Thymus (tissue), 11 donors: ENCODE measurements around the gene RASGRP3. TPM values are rescaled to one million over a fixed set of nuclear protein-coding genes. Genes with fewer than 3 reads are reported as not detected.

Experiments used
- DNase-seq, 9 donors: peaks; one replicate each; pipeline ENCODE4 v3.0.0-alpha.2; 2013; ENCODE audit warnings: low spot score in 9 of 9, low read depth in 6 of 9, missing footprints in 1 of 9
- H3K27ac ChIP-seq, 2 donors: one replicate each; pipeline ENCODE4 v1.5.1; 2013; ENCODE audit warnings: control low read depth in 1 of 2, low read depth in 1 of 2, low read length in 1 of 2, mild to moderate bottlenecking in 1 of 2, moderate library complexity in 1 of 2
- H3K27me3 ChIP-seq, 2 donors: one replicate each; pipeline ENCODE4 v1.5.1; 2013; ENCODE audit warnings: low read length in 1 of 2; ENCODE audit not compliant: control insufficient read depth in 2 of 2, insufficient read depth in 1 of 2
- H3K36me3 ChIP-seq, 2 donors: one replicate each; pipeline ENCODE4 v1.5.1; 2013; ENCODE audit warnings: low read length in 1 of 2, mild to moderate bottlenecking in 1 of 2, moderate library complexity in 1 of 2; ENCODE audit not compliant: control insufficient read depth in 2 of 2, insufficient read depth in 2 of 2
- H3K4me1 ChIP-seq, 2 donors: one replicate each; pipeline ENCODE4 v1.5.1; 2013; ENCODE audit warnings: low read length in 2 of 2; ENCODE audit not compliant: control insufficient read depth in 2 of 2, insufficient read depth in 2 of 2
- H3K4me3 ChIP-seq, 2 donors: one replicate each; pipeline ENCODE4 v1.5.1; 2013; ENCODE audit warnings: low read length in 2 of 2, control low read depth in 1 of 2, mild to moderate bottlenecking in 1 of 2
- H3K9me3 ChIP-seq, 2 donors: one replicate each; pipeline ENCODE4 v1.5.1; 2013; ENCODE audit warnings: low read length in 1 of 2, mild to moderate bottlenecking in 1 of 2; ENCODE audit not compliant: control insufficient read depth in 2 of 2, insufficient read depth in 1 of 2
- WGBS: extraction: QIAGEN DNeasy Blood & Tissue Kit; methylation state at CpG from one replicate; pipeline ENCODE4 v1.1.7; 2013; 5-methylcytosine and 5-hydroxymethylcytosine counted together
- polyA plus RNA-seq: library from polyadenylated mRNA; stranded (reverse); fragments of 200-250 nt; gene quantifications from one replicate; pipeline ENCODE4 v1.2.3, GENCODE V29; 2013
- total RNA-seq: library from RNA; stranded (reverse); fragments of 120-200 nt; gene quantifications from one replicate; pipeline ENCODE4 v1.2.4, GENCODE V29; 2013
- donor health status: healthy.

Gene RASGRP3
- total and polyA plus RNA-seq, 2 donors, result 6.5 to 8.2 TPM

DNA sequence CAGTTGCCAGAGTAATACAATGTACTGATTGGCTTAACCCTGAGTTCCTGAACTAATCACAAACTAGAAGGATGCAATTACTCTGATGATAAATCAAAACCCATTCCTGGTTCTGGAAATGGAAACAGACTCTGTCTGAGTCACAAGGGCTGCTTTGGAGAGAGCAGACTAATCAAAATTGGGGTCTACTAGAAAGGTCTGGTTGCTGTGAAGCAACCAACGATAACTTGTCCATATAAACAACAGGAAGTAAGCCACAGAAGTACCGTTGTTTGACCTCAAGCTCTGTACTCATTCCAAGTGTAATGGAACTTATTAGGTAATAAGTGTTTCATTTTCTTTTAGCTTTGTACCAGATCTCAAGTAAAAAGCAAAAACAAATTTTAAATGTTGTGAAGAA lies 49.7 kb downstream of the RASGRP3 start:
- Histone ChIP-seq H3K9me3 (no peaks in the 10 kb centered on the region), H3K36me3 (no peaks in the 10 kb centered on the region), H3K27me3 (no peaks in the 10 kb centered on the region), H3K27ac (no peak overlapping the region), H3K4me3 (no peak overlapping the region), H3K4me1 (no peaks in the 10 kb centered on the region)
- no peak for DNase-seq
- 11% methylated on average over 2 of the region's 2 CpGs for WGBS

- no peak overlapping the region for H3K27ac ChIP-seq
- WGBS, result 98% methylated on average over 5 of the region's 5 CpGs
- H3K4me1 ChIP-seq, result no peaks in the 10 kb centered on the region
- H3K4me3 ChIP-seq, result no peak overlapping the region
- no peaks in the 10 kb centered on the region for H3K36me3 ChIP-seq
- H3K9me3 ChIP-seq, result no peaks in the 10 kb centered on the region
- DNase-seq, result no peak
- no peaks in the 10 kb centered on the region for H3K27me3 ChIP-seq
Measured at GRCh38 chr2:33526921-33527320, 50.5 kb downstream of the RASGRP3 start.

GRCh38 chr2:33528441-33528950 lies 52.0 kb downstream of the RASGRP3 start:
- no peaks in the 10 kb centered on the region for H3K27me3 ChIP-seq
- no peaks in the 10 kb centered on the region for H3K9me3 ChIP-seq
- no peaks in the 10 kb centered on the region for H3K4me1 ChIP-seq
- no peak for DNase-seq
- 97% methylated on average over 2 of the region's 2 CpGs for WGBS
- no peak overlapping the region for H3K4me3 ChIP-seq
- no peak overlapping the region for H3K27ac ChIP-seq
- no peaks in the 10 kb centered on the region for H3K36me3 ChIP-seq

- Histone ChIP-seq H3K4me1 (no peaks in the 10 kb centered on the region), H3K9me3 (no peaks in the 10 kb centered on the region), H3K27me3 (no peaks in the 10 kb centered on the region), H3K36me3 (no peaks in the 10 kb centered on the region), H3K4me3 (no peak overlapping the region), H3K27ac (no peak overlapping the region)
- WGBS, result 93% methylated on average over 6 of the region's 6 CpGs
- DNase-seq, result no peak
Measured at GRCh38 chr2:33529771-33530481, 53.5 kb downstream of the RASGRP3 start.

DNA sequence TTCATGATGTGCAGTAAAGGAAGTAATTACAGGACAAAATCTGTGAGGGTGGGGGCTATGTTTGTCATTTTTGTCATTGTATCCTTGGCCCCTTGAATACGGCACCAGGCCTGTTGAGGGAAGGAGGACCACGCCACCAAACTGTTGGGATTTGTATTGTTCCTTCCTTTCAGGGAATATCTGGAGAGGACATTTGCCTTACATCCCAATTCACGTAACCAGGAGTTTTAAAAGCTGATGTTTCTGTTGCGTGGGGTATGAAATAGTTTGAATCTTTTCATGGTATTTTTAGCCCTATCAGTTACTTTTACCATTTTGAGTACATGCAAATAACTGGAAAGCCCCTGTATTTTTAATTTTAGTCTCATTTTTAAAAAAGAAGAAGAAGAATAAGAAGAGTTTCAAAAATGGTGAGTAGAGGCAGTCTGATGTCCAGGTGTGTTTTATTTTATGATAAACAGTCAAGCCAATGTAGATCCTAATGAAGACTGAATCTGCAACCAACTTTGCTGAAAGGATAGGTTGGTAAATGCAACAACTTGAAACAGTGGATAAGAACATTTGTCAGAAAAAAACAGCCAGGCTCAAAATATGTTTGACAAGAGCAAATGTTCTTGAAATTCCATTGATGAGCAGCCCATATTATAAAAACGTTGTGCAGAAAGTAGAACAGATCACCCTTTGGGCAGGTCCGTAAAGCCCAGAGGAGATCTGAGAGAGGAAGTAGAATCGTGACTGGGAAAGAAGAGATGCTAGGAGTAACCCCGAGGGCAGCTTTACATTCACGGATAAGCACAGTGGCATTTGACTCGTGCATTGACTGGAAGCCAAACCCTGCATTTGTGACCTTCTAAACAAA lies 54.5 kb downstream of the RASGRP3 start:
- no peaks in the 10 kb centered on the region for H3K9me3 ChIP-seq
- no peak for DNase-seq
- 88% methylated on average over 10 of the region's 10 CpGs for WGBS
- H3K36me3 ChIP-seq, result no peaks in the 10 kb centered on the region
- no peak overlapping the region for H3K27ac ChIP-seq
- no peaks in the 10 kb centered on the region for H3K27me3 ChIP-seq
- no peak overlapping the region for H3K4me3 ChIP-seq
- H3K4me1 ChIP-seq, result no peaks in the 10 kb centered on the region

DNA sequence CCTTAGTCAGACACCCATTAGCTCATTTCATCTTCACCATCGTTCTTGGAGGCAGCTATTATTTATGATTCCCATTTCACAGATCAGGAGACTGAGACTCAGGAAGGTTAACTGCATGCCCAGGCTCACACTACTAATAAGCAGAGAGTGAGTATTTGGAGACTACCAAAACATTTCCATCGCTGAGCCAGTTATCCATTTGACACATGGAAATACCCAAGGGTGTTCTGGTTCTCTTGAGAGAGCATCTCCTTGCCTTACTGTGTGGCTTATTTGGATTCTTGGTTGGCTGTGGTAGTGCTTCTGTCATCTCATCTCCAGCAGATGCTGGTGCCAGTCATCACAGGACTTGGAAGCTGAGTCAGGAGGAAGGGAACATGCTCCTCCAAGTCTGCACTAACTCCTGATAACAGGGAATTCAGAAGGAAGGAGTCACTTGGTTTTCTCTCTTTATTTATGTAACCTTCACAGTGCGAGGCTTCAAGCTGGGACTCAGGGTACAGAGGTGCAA lies 55.2 kb downstream of the RASGRP3 start:
- no peaks in the 10 kb centered on the region for H3K27me3 ChIP-seq
- H3K4me1 ChIP-seq, result no peaks in the 10 kb centered on the region
- no peaks in the 10 kb centered on the region for H3K36me3 ChIP-seq
- H3K4me3 ChIP-seq, result no peak overlapping the region
- DNase-seq, result no peak
- H3K27ac ChIP-seq, result no peak overlapping the region
- no peaks in the 10 kb centered on the region for H3K9me3 ChIP-seq
- WGBS, result 94% methylated on average over 3 of the region's 3 CpGs

GRCh38 chr2:33532146-33532545 lies 55.7 kb downstream of the RASGRP3 start:
- no peaks in the 10 kb centered on the region for H3K36me3 ChIP-seq
- no peak for DNase-seq
- H3K4me3 ChIP-seq, result no peak overlapping the region
- H3K27ac ChIP-seq, result no peak overlapping the region
- H3K27me3 ChIP-seq, result no peaks in the 10 kb centered on the region
- no peaks in the 10 kb centered on the region for H3K9me3 ChIP-seq
- WGBS, result 91% methylated on average over 8 of the region's 8 CpGs
- H3K4me1 ChIP-seq, result no peaks in the 10 kb centered on the region

DNA sequence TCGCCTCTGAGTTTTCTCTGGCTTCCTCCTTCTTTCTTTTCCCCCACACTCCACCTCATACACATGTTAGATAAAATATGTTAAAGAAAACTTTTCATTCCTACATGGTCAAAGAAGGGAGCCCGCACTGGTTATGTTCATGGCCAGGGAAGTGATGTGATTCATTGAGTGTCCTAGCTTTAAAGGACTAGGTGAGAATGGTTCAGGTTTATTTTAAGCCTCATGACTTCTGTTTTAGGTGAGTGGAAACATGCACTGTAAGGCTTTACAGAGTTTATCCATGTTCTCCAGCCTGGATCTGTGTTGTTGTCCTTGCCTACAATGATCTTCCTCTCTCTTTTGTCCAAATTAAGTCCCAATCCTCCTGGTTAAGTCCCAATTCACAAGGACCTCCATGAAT lies 56.5 kb downstream of the RASGRP3 start:
- Histone ChIP-seq H3K27ac (no peak overlapping the region), H3K9me3 (no peaks in the 10 kb centered on the region), H3K36me3 (no peaks in the 10 kb centered on the region), H3K27me3 (no peaks in the 10 kb centered on the region), H3K4me3 (no peak overlapping the region), H3K4me1 (no peaks in the 10 kb centered on the region)
- WGBS, result 67% methylated on average over 2 of the region's 2 CpGs
- no peak for DNase-seq

DNA sequence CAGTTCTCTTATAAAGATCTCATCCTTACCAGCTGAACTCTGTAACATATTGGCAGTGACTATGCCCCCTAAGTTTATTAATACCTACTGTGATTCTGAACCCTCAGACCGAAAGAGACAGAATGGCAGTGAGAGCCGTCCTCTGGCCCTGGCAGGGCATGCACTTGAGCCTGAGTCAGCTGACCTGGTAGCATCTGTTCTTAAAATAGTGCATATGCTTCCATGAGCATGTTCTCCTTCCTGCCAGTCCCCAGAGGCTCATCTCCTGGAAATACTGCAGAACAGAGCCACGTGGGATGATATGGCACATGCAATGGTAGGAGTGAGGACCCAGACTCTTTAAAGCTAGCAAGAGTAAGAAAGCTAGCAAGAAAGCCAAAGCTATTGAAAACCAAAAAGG lies 59.0 kb downstream of the RASGRP3 start:
- no peak for DNase-seq
- no peaks in the 10 kb centered on the region for H3K4me1 ChIP-seq
- H3K27me3 ChIP-seq, result no peaks in the 10 kb centered on the region
- H3K36me3 ChIP-seq, result no peaks in the 10 kb centered on the region
- H3K27ac ChIP-seq, result no peak overlapping the region
- H3K9me3 ChIP-seq, result no peaks in the 10 kb centered on the region
- H3K4me3 ChIP-seq, result no peak overlapping the region
- WGBS, result 93% methylated on average over 3 of the region's 3 CpGs
